Left ventricle myocardium inferior (tissue), 1 donor: ENCODE data around the gene COPG2. TPM values are rescaled to one million over a fixed set of nuclear protein-coding genes. Genes with fewer than 3 reads are reported as not detected.

Source experiments
- DNase-seq: peaks from one replicate; pipeline ENCODE4 v3.0.0-alpha.2; 2020
- H3K27ac ChIP-seq: fragments of 200-600 bp; replicated peaks from 2 replicates; pipeline ENCODE4 v1.8.0; 2021
- H3K27me3 ChIP-seq: fragments of 200-600 bp; 2 replicates; pipeline ENCODE4 v1.8.0; 2021; ENCODE audit warnings: low read depth
- H3K36me3 ChIP-seq: fragments of 200-600 bp; 2 replicates; pipeline ENCODE4 v1.8.0; 2021
- H3K4me1 ChIP-seq: fragments of 200-600 bp; 2 replicates; pipeline ENCODE4 v1.8.0; 2021
- H3K4me3 ChIP-seq: fragments of 200-600 bp; 2 replicates; pipeline ENCODE4 v1.8.0; 2021; ENCODE audit warnings: mild to moderate bottlenecking, moderate library complexity
- H3K9me3 ChIP-seq: fragments of 200-600 bp; replicated peaks from 2 replicates; pipeline ENCODE4 v1.8.0; 2021
- intact Hi-C: fragments of 100-400 bp; cut with micrococcal nuclease; formaldehyde crosslinking; loops from one replicate; pipeline ENCODE4 v1.11.0; 2022
- long read RNA-seq: library from polyadenylated mRNA; unstranded; transcript quantifications from one replicate; pipeline ENCODE4 v2.0.0, GENCODE V29; 2021
- total RNA-seq: library from RNA; stranded (reverse); fragmentation: NEBNext Ultra II Directional; extraction: Animal tissue kit (Norgen Biotek cat#: 25700); gene quantifications from one replicate; pipeline ENCODE4 v1.2.1, GENCODE V29; 2021
- TF ChIP-seq, protein P1 (sequence below): fragments of 200-600 bp; IDR thresholded peaks from 2 replicates; pipeline ENCODE4 v1.8.0; 2021; ENCODE audit warnings: antibody characterized with exemption, mild to moderate bottlenecking, borderline replicate concordance
- donor health status: DM: no; HTN: yes; CAD: no; lungs with severe emphysema.

The COPG2 gene, protein sequence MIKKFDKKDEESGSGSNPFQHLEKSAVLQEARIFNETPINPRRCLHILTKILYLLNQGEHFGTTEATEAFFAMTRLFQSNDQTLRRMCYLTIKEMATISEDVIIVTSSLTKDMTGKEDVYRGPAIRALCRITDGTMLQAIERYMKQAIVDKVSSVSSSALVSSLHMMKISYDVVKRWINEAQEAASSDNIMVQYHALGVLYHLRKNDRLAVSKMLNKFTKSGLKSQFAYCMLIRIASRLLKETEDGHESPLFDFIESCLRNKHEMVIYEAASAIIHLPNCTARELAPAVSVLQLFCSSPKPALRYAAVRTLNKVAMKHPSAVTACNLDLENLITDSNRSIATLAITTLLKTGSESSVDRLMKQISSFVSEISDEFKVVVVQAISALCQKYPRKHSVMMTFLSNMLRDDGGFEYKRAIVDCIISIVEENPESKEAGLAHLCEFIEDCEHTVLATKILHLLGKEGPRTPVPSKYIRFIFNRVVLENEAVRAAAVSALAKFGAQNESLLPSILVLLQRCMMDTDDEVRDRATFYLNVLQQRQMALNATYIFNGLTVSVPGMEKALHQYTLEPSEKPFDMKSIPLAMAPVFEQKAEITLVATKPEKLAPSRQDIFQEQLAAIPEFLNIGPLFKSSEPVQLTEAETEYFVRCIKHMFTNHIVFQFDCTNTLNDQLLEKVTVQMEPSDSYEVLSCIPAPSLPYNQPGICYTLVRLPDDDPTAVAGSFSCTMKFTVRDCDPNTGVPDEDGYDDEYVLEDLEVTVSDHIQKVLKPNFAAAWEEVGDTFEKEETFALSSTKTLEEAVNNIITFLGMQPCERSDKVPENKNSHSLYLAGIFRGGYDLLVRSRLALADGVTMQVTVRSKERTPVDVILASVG
- total RNA-seq, result 16.9 TPM
- long read RNA-seq, transcript COPG2-202 (24 exons, 3,134 nt), result major isoform, 16 of 20 reads
- long read RNA-seq, partial matches to known transcripts, result 2 of 20 reads
- long read RNA-seq, other reads (novel, unspliced or antisense), result 2 of 20 reads

DNA sequence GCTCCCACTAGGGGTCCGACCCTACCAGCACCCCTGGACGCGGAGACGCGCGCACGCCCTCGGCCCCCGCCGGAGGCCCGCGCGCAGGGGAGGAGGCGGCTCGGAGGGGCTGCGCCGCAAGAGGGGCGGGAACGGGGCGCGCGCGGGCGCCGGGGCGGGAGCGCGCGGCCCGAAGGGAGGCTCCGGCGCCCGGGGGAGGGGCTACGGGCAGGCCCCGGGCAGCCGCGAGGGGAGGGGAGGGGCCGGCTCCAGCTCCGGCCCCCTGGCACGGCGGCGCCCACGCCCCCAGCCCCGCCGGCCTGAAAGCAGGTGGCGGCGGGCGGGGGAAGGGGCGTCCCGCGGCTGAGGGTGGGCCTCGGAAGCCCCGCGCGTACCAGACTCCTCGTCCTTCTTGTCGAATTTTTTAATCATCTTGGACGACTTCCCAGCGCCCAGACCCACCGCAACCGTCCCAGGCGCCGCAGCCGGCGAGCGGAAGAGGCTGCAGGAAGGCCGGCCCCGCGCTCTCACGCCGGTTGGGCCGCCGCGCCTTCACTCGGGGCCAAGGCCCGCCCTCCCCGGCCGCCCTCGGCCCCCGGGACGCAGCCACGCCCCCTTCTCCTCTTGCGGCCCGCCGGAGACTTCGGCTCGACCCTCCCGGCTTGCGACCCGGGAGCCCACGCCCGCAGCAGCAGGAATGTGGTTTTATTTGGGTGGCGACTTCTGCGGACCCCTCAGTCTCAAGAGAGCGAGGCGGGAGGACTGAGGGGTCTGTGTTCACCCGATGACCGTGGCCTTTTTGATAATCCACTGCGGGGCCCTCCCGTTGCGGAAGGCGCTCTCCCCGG lies at the start of gene COPG2:
TSS of gene COPG2 (minus strand) at position 491 of the 827 bp plus-strand sequence. CDS start at position 411, 80 bp downstream.
- H3K9me3 ChIP-seq, result no peaks in the 10 kb centered on the region
- H3K27me3 ChIP-seq, result no peaks in the 10 kb centered on the region
- TF ChIP-seq, protein P1, sequence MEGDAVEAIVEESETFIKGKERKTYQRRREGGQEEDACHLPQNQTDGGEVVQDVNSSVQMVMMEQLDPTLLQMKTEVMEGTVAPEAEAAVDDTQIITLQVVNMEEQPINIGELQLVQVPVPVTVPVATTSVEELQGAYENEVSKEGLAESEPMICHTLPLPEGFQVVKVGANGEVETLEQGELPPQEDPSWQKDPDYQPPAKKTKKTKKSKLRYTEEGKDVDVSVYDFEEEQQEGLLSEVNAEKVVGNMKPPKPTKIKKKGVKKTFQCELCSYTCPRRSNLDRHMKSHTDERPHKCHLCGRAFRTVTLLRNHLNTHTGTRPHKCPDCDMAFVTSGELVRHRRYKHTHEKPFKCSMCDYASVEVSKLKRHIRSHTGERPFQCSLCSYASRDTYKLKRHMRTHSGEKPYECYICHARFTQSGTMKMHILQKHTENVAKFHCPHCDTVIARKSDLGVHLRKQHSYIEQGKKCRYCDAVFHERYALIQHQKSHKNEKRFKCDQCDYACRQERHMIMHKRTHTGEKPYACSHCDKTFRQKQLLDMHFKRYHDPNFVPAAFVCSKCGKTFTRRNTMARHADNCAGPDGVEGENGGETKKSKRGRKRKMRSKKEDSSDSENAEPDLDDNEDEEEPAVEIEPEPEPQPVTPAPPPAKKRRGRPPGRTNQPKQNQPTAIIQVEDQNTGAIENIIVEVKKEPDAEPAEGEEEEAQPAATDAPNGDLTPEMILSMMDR, result peak; percentile 26
- intact Hi-C loops, result no loop called here
- peaks cover 26% of the 10 kb centered on the region for H3K4me1 ChIP-seq
- peaks cover 6% of the 10 kb centered on the region for H3K36me3 ChIP-seq
- DNase-seq, result peak; percentile 90
- peak within 1 kb of the TSS; percentile 85 for H3K4me3 ChIP-seq
- H3K27ac ChIP-seq, result peak within 1 kb of the TSS; percentile 95

DNA sequence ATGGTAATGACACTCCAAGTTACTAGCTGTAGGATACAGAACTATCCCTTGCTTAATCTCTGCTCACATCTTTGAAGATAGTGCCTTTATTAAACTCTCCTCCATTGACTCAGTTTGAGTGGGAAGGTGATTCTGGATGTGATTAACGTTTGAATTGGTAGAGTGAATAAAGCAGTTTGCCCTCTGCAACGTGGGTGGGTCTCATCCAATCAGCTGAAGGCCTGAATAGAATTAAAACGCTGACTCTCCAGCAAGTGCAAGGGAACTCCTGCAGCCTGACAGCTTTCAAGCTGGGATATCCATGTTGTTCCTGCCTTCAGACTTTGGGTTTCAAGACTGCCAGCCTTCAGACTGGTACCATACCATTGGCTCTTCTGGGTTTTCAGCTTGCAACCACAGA lies 43.9 kb upstream of the COPG2 start:
- no peak for DNase-seq
- Histone ChIP-seq H3K36me3 (no peaks in the 10 kb centered on the region), H3K4me1 (no peaks in the 10 kb centered on the region), H3K4me3 (no peak overlapping the region), H3K9me3 (no peaks in the 10 kb centered on the region), H3K27ac (no peak overlapping the region), H3K27me3 (peaks cover 28% of the 10 kb centered on the region)
- intact Hi-C loops, result no loop called here
- TF ChIP-seq, protein P1, result no peak

DNA sequence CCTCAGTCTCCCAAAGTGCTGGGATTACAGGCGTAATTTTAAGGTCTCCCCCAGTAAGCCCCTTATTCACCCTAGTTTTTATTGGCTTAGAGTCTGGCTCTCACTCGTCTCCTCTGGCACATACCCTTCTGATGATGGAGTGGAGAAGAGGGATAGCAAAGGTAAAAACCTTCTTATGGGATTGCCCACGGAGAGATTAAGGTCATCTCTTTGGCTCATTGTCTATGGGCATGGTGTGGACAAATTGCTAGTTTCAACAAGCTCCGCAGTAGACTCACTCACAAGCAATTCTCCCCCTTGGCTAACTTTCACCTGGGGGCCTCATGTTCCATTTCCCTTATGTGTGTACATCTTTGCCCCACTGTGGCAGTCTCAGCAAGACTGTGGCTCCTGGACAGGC lies 40.2 kb upstream of the COPG2 start:
- peaks cover 4% of the 10 kb centered on the region for H3K9me3 ChIP-seq
- no peak overlapping the region for H3K4me3 ChIP-seq
- TF ChIP-seq, protein P1, result no peak
- H3K27me3 ChIP-seq, result peaks cover 32% of the 10 kb centered on the region
- H3K4me1 ChIP-seq, result no peaks in the 10 kb centered on the region
- intact Hi-C loops, result no loop called here
- no peak overlapping the region for H3K27ac ChIP-seq
- DNase-seq, result no peak
- no peaks in the 10 kb centered on the region for H3K36me3 ChIP-seq

DNA sequence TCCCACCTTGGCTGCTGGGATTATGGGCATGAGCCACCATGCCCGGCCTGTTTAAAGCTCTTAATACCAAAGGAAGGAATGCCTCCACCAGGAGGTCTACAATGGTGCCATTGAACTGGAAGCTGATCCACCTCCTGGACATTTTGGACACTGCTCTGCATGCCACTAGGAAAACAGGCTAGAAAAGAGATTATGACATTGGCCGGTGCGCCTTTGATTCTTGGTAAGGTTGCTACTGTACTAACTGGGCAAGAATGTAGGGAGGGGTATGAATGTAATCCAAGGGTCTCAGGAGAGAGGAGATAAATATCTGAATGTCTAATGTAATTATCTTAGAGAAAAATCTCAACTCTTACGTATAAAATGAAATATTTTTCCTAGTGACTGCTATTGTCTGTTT lies 39.5 kb upstream of the COPG2 start:
- TF ChIP-seq, protein P1, result no peak
- H3K27me3 ChIP-seq, result peaks cover 32% of the 10 kb centered on the region
- H3K36me3 ChIP-seq, result no peaks in the 10 kb centered on the region
- DNase-seq, result no peak
- peaks cover 4% of the 10 kb centered on the region for H3K9me3 ChIP-seq
- no peak overlapping the region for H3K27ac ChIP-seq
- intact Hi-C loops, result no loop called here
- no peaks in the 10 kb centered on the region for H3K4me1 ChIP-seq
- no peak overlapping the region for H3K4me3 ChIP-seq

DNA sequence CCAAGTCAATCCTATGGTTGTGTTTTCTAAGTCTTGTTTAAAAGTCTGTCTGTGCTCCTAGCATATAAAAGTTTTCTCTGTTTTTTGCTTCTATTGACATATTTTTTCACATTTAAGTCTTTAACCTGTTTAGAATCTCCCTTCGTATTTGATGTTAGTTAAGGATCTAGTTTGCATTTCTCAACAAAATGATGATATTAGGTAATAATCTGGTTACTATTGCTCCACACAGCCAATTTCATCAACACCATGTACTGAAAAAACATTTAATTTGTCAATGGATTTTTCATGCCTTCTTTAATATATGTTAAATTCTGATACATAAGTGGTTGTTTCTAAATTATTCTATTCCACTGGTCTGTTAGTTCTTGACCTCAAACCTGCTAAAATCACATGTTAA lies 35.3 kb upstream of the COPG2 start:
- H3K9me3 ChIP-seq, result peaks cover 4% of the 10 kb centered on the region
- no peak for DNase-seq
- TF ChIP-seq, protein P1, result no peak
- H3K36me3 ChIP-seq, result no peaks in the 10 kb centered on the region
- H3K4me3 ChIP-seq, result no peak overlapping the region
- H3K27me3 ChIP-seq, result peaks cover 4% of the 10 kb centered on the region
- no peaks in the 10 kb centered on the region for H3K4me1 ChIP-seq
- H3K27ac ChIP-seq, result no peak overlapping the region
- intact Hi-C loops, result no loop called here
